Colon (tissue), 2 donors: ENCODE data around the gene TBX1.

Experiments used
- FAIRE-seq: peaks from 2 replicates; lab custom pipeline; 2012; peaks lifted over from hg19 to GRCh38; lab: Jason Lieb, UNC
- donor health status: control.
- donor health status: control.

The TBX1 gene

GRCh38 chr22:19753996-19754700 is 6.4 kb upstream of the TBX1 start:
- FAIRE-seq = no peak

GRCh38 chr22:19754701-19755144 is 5.9 kb upstream of the TBX1 start:
- FAIRE-seq = no peak

- no peak for FAIRE-seq
These were observed 5.3 kb upstream of the TBX1 start for GRCh38 chr22:19755145-19755710.

- FAIRE-seq = no peak
These were observed 4.8 kb upstream of the TBX1 start for GRCh38 chr22:19755722-19756287.

GRCh38 chr22:19756288-19757128 is 4.1 kb upstream of the TBX1 start:
- FAIRE-seq = no peak

- FAIRE-seq = no peak
These were observed 3.2 kb upstream of the TBX1 start for GRCh38 chr22:19757140-19757984.

GRCh38 chr22:19757985-19758895 is 2.3 kb upstream of the TBX1 start:
- FAIRE-seq = no peak

- FAIRE-seq = no peak
These were observed 1.6 kb upstream of the TBX1 start for GRCh38 chr22:19758896-19759426.

GRCh38 chr22:19759427-19760057 is 1.0 kb upstream of the TBX1 start:
- no peak for FAIRE-seq

- FAIRE-seq = no peak
These were observed 560 bp downstream of the TBX1 start for GRCh38 chr22:19760951-19761724.

GRCh38 chr22:19761725-19762567 is 1.4 kb downstream of the TBX1 start:
- no peak for FAIRE-seq

GRCh38 chr22:19762568-19763457 is 2.2 kb downstream of the TBX1 start:
- FAIRE-seq = no peak

GRCh38 chr22:19763458-19764298 is 3.1 kb downstream of the TBX1 start:
- no peak for FAIRE-seq

- FAIRE-seq = no peak
These were observed 3.7 kb downstream of the TBX1 start for GRCh38 chr22:19764299-19764593.

GRCh38 chr22:19764636-19765476 is 4.3 kb downstream of the TBX1 start:
- no peak for FAIRE-seq
